ENCODE measurements around the gene CNKSR3. TPM values are rescaled to one million over a fixed set of nuclear protein-coding genes. Genes with fewer than 3 reads are reported as not detected.

The CNKSR3 gene
- total RNA-seq, 1 donor from 2014 or later = 12.1 TPM

- H3K4me3 ChIP-seq (ENCODE audit: low read depth, low read length) = no peak overlapping the region
- H3K36me3 ChIP-seq (ENCODE audit: control insufficient read depth, insufficient read depth, low read length) = no peaks in the 10 kb centered on the region
- H3K27me3 ChIP-seq (ENCODE audit: control insufficient read depth, insufficient read depth, low read length) = no peaks in the 10 kb centered on the region
- TF ChIP-seq, protein P1, sequence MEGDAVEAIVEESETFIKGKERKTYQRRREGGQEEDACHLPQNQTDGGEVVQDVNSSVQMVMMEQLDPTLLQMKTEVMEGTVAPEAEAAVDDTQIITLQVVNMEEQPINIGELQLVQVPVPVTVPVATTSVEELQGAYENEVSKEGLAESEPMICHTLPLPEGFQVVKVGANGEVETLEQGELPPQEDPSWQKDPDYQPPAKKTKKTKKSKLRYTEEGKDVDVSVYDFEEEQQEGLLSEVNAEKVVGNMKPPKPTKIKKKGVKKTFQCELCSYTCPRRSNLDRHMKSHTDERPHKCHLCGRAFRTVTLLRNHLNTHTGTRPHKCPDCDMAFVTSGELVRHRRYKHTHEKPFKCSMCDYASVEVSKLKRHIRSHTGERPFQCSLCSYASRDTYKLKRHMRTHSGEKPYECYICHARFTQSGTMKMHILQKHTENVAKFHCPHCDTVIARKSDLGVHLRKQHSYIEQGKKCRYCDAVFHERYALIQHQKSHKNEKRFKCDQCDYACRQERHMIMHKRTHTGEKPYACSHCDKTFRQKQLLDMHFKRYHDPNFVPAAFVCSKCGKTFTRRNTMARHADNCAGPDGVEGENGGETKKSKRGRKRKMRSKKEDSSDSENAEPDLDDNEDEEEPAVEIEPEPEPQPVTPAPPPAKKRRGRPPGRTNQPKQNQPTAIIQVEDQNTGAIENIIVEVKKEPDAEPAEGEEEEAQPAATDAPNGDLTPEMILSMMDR (IDR thresholded peaks at IDR 0.05; ENCODE audit: insufficient read depth, low read length, poor library complexity, severe bottlenecking) = no peak
- no peak for DNase-seq (ENCODE audit: low read depth)
Observed at GRCh38 chr6:154395878-154396277, 114.6 kb downstream of the CNKSR3 start.

DNA sequence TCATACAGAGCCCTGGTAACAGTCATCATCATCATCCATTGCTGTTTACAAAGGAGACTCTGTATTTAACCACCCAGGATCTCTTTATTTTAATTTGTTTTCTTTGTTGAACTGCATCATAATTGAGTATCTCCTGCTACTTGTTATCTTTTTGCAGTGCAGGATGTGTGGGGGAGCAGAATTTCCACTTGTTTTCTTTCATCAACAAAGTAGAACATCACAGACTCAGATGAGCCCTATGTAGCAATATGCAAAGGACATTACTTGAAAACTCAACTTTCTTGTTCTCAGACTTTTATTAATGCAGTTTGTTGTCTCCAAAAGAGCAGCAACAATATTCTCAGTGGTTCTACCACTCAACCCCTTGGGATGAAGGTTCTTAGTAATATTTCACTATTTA, 115.2 kb downstream of the CNKSR3 start:
- no peak for DNase-seq (ENCODE audit: low read depth)
- Histone ChIP-seq H3K27me3 (ENCODE audit: control insufficient read depth, insufficient read depth, low read length) (no peaks in the 10 kb centered on the region), H3K36me3 (ENCODE audit: control insufficient read depth, insufficient read depth, low read length) (no peaks in the 10 kb centered on the region), H3K4me3 (ENCODE audit: low read depth, low read length) (no peak overlapping the region)
- TF ChIP-seq, protein P1 (IDR thresholded peaks at IDR 0.05; ENCODE audit: insufficient read depth, low read length, poor library complexity, severe bottlenecking) = no peak

DNA sequence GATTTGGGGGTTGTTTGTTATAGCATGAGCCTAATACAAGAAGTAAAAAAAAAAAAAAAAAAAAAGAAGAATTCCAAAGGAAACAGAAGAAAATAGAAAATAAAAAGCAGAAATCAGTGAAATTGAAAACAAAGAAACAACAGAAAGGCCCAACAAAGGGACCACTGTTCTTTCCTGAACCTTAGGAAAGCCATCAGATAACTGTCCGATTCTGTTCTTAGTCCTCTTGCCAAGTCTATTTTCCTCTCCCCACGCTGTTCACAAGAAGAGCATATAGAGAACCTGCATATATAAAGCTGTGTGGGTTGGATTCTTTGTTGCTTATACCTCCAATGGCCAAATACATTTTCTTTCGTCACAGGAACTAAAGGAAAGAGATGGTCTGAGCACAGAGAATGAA, 115.9 kb downstream of the CNKSR3 start:
- no peak for DNase-seq (ENCODE audit: low read depth)
- no peaks in the 10 kb centered on the region for H3K36me3 ChIP-seq (ENCODE audit: control insufficient read depth, insufficient read depth, low read length)

DNA sequence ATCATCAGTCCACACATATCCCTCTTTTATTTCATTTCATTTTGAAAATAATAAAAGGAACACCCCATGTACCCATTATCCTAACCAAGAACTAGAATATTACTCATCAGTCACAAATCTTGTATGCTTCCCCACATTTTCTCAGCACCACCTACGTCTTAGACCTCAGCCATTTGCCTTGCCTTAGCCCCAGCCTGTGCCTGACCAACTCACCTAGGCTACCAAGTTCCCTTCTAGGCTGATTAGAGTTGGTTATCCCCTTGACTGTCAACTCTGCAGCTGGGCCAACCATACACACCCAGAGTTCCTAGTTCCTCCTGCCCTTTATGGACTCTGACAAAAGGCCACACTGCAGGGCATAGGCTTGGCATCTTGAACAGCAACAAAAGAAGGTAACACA, 120.5 kb downstream of the CNKSR3 start:
- no peak overlapping the region for H3K4me3 ChIP-seq (ENCODE audit: low read depth, low read length)
- TF ChIP-seq, protein P1 (IDR thresholded peaks at IDR 0.05; ENCODE audit: insufficient read depth, low read length, poor library complexity, severe bottlenecking) = no peak
- H3K36me3 ChIP-seq (ENCODE audit: control insufficient read depth, insufficient read depth, low read length) = no peaks in the 10 kb centered on the region
- no peak for DNase-seq (ENCODE audit: low read depth)
- no peaks in the 10 kb centered on the region for H3K27me3 ChIP-seq (ENCODE audit: control insufficient read depth, insufficient read depth, low read length)

More for the DNA sequence above, 115.9 kb downstream of the CNKSR3 start:
- no peaks in the 10 kb centered on the region for H3K27me3 ChIP-seq (ENCODE audit: control insufficient read depth, insufficient read depth, low read length)
- H3K4me3 ChIP-seq (ENCODE audit: low read depth, low read length) = no peak overlapping the region
- TF ChIP-seq, protein P1 (IDR thresholded peaks at IDR 0.05; ENCODE audit: insufficient read depth, low read length, poor library complexity, severe bottlenecking) = no peak

DNA sequence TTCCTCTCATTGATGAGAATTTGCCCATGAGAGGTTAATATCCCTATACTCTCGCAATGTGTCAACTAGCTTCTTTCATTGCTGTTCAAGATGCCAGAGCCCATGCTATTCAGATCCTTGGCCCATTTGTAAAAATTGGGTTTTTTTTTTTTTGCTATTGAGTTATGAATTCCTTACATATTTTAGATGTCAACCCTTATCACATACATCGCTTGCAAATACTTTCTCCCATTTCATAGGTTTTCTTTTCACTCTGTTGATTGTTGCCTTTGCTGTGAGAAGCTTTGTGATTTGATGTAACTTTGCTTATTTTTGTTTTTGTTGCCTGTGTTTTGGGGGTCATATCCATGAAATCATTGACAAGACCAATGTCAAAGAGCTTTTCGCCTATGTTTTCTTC, 121.7 kb downstream of the CNKSR3 start:
- DNase-seq (ENCODE audit: low read depth) = no peak
- TF ChIP-seq, protein P1 (IDR thresholded peaks at IDR 0.05; ENCODE audit: insufficient read depth, low read length, poor library complexity, severe bottlenecking) = no peak
- H3K27me3 ChIP-seq (ENCODE audit: control insufficient read depth, insufficient read depth, low read length) = no peaks in the 10 kb centered on the region

More for the DNA sequence above, 121.7 kb downstream of the CNKSR3 start:
- Histone ChIP-seq H3K36me3 (ENCODE audit: control insufficient read depth, insufficient read depth, low read length) (no peaks in the 10 kb centered on the region), H3K4me3 (ENCODE audit: low read depth, low read length) (no peak overlapping the region)

Data from kidney epithelial cell (primary cell).